ENCODE measurements around the gene HRH1. TPM values are rescaled to one million over a fixed set of nuclear protein-coding genes. Genes with fewer than 3 reads are reported as not detected.

HRH1 gene
- polyA plus RNA-seq, 1 donor, result 2.0 TPM

GRCh38 chr3:11282250-11283138 is 128.2 kb downstream of the HRH1 start:
- DNase-seq, result peak; percentile 50

- DNase-seq, result no peak
Measured at GRCh38 chr3:11283139-11283475, 128.8 kb downstream of the HRH1 start.

GRCh38 chr3:11284011-11284410 is 129.7 kb downstream of the HRH1 start:
- no peak for DNase-seq

DNA sequence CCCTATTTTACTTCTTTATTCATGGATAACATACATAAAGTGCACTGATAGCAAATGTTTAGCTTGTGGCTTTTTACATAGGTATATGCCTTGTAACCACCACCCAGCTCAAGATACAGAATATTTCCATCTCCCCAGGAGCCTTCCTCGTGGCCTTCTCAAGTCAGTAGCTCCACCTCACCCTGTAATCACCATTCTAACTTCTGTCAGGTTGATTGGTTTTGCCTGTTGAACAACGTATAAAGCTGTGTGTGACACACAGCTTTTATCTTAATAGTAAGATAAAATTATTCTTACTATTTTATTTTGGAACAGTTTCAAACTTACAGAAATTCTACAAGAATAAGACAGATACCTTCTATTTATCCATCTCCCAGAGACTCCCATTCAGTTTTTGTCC is 131.2 kb downstream of the HRH1 start:
- DNase-seq, result no peak

DNA sequence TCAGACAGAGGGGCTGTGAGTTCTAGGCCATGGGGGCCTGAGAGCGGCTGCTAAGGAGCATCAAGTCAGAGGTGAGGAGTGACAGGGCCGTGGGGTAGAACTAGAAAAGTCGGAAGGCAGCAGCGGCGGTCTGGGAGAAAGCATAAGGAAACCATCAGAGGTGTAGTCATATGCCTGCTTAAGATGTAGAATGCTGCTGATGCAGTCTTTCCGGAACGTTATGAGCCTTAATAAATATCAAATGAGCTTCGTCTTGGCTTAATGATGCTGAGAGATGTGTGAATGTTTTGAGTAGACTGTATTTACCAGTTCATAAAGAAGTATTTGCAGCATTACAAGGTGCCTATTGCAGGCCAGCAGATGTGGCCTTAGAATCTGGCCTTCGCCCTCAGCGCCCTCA is 133.1 kb downstream of the HRH1 start:
- DNase-seq, result no peak

- DNase-seq, result no peak
Measured at GRCh38 chr3:11288021-11288491, 133.8 kb downstream of the HRH1 start.

GRCh38 chr3:11288786-11289637 is 134.7 kb downstream of the HRH1 start:
- no peak for DNase-seq

DNA sequence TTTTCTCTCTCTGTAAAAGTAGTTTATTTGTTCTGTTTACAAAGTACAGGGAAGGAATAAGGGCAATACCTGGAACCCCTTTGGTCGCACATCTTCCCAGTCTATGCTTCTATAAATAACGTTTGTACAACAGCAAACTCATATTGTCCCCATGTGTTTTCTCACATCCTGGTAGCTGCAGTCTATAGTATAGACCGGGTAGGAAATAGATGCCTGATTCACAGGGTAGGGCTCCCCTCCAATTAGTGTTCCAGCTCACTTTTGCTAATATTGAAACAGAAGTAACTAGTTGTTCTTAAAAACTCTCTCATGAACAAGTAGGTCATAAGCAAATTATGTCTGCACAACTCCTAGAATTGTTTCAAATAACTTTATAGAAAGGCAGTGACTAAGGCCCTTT is 135.6 kb downstream of the HRH1 start:
- no peak for DNase-seq

DNA sequence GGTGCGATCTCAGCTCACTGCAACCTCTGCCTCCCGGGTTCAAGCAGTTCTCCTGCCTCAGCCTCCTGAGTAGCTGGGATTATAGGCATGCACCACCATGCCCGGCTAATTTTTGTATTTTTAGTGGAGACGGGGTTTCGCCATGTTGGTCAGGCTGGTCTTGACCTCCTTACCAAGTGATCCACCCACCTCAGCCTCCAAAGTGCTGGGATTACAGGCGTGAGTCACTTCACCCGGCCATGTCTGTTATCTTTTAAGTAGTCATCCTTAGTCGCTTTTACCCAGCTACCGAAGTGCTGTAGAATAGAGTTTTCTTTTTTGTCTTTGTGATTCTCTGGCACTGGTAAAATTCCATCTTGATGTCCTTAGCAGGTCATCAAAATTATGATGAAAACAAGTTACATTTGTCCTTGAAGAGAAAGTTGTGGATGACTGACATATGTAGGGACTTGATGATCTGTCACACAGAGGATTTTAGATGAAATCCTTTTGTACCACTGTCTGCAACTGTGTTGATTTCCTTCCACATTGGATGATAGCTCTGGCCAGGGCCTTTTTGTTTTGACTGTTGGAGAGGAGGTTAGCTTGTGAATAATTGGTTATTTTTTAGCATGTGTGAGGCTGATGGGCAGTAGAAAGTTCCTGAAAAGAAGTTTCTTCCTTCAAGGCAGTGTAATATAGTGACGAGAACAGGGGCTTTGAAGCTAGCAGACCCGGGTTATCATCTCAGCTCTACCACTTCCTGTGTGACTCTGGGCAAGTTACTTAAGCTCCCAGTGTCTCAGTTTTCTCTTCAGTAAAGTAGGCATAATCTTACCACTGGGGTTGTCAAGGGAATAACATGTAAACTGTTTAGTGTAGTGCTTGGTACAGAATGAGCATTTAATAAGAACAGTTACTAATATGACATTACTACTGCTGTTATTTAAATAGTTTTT is 136.7 kb downstream of the HRH1 start:
- DNase-seq, result no peak

- DNase-seq, result no peak
Measured at GRCh38 chr3:11291808-11292207, 137.5 kb downstream of the HRH1 start.

DNA sequence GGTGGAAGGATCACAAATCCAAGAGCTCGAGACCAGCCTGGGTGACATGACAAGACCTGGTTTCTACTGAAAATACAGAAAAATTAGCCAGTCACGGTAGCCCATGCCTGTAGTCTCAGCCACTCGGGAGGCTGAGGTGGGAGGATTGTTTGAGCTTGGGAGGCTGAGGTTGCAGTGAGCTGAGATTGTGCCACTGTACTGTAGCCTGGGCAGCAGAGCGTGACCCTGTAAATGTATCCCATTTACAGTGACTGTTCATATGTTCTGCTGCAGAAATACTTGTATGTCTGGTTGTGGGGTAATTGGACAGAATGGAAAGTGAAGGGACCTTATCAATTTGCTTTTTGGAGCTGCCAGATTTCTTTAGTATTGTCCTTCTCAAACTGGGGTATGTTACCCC is 142.8 kb downstream of the HRH1 start:
- DNase-seq, result no peak

- no peak for DNase-seq
Measured at GRCh38 chr3:11300970-11301369, 146.7 kb downstream of the HRH1 start.

GRCh38 chr3:11302444-11302843 is 148.2 kb downstream of the HRH1 start:
- DNase-seq, result no peak

DNA sequence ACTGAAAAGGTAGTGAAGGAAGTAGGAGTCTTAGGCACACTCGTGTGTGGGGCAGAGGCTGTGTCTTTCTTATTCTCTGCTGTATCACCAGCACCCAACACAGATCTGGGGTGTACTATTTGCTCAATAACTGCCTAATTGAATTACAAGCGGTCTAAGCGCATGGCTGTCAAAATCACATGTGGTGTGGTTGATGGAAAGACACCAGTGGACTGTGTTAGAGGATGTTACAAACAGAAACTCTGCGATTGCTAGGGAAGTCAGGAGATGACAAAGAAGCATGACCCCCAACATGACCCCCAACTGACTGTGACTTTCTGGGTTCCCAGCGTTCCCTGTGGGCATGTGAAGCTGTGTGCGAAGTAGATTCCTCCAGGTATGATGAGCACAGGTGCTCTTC is 149.9 kb downstream of the HRH1 start:
- no peak for DNase-seq

DNA sequence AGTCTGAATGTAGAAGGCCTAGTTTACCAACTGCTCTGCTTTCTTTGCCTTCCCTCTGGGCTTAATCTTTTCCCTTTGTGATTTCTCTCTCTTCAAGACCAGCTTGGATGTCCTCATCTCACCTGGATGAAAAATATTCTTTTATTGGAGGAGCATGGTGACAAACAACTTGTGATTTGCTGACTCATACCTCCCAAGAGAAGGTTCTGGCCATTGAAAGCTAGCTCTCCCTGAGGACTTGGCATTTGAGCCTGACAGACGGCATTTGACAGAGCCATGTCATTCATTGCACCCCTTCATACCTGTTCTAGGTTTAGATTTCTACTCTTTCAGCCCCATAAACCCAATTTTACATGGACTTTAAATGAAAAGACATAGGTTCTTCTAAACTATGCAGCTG is 151.2 kb downstream of the HRH1 start:
- DNase-seq, result no peak

DNA sequence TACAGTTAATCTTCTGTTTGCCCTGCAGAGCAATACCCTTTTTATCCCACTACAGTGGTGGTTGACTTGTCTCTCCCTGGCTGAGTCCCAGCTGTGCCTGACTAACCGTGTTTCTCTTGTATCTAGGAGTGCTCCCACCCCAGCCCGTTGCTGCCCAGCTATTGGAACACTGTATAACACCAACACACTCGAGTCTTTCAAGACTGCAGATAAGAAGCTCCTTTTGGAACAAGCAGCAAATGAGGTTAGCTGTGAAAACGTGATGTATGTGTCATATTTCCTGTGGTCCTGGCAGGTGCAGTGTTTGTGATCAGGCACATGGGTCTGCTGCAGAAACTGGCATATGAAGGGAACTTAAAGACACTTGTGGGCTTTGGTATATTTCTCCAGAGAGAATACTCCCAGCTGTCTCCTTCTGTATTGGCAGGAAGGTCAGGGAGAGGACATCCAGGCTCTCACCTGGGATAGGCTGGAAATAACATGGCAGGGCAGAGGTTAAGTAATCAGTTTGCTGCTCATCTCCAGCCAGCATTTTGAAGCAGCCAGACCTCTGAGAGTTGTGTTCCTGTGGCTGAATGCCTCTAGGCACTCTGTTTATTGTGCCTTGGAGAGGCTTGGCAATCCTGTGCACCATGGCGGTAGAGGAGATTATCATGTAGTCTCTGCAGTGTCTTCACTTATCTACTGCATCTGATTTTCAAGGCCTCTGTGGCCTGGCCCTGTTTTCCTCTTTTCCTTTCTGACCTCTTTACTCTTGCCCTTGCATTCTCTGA is 152.7 kb downstream of the HRH1 start:
- no peak for DNase-seq

GRCh38 chr3:11307830-11308432 is 153.6 kb downstream of the HRH1 start:
- DNase-seq, result no peak

- no peak for DNase-seq
Measured at GRCh38 chr3:11310258-11310657, 156.0 kb downstream of the HRH1 start.

- no peak for DNase-seq
Measured at GRCh38 chr3:11312166-11312565, 157.9 kb downstream of the HRH1 start.

Measured in left kidney (tissue), 2 donors.